Measurements from ENCODE around the gene PPP4R1.

DNA sequence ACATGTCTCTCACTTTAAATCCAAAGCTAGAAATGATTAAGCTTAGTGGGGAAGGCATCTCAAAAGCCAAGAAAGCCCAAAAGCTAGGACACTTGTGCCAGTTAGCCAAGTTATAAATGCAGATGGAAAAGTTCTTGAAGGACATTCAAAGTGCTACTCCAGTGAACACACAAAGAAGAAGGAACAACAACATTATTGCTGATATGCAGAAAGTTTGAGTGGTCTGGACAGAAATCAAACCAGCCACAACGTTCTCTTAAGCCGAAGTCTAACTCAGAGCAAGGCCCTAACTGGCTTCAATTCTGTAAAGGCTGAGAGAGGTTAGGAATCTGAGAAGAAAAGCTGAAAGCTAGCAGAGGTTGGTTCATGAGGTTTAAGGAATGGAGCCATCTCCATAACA lies 49.0 kb downstream of the PPP4R1 start:
- TF ChIP-seq, protein P1, sequence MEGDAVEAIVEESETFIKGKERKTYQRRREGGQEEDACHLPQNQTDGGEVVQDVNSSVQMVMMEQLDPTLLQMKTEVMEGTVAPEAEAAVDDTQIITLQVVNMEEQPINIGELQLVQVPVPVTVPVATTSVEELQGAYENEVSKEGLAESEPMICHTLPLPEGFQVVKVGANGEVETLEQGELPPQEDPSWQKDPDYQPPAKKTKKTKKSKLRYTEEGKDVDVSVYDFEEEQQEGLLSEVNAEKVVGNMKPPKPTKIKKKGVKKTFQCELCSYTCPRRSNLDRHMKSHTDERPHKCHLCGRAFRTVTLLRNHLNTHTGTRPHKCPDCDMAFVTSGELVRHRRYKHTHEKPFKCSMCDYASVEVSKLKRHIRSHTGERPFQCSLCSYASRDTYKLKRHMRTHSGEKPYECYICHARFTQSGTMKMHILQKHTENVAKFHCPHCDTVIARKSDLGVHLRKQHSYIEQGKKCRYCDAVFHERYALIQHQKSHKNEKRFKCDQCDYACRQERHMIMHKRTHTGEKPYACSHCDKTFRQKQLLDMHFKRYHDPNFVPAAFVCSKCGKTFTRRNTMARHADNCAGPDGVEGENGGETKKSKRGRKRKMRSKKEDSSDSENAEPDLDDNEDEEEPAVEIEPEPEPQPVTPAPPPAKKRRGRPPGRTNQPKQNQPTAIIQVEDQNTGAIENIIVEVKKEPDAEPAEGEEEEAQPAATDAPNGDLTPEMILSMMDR (IDR thresholded peaks at IDR 0.05 in 8 of 11, conservative IDR thresholded peaks at IDR 0.05 in 3 of 11), result no peak
- no peak for TF ChIP-seq POLR2A (IDR thresholded peaks at IDR 0.05)
- no peak for TF ChIP-seq POLR2AphosphoS5 (IDR thresholded peaks at IDR 0.05)

Data from spleen (tissue), 7 donors.